Measurements from ENCODE around the gene OR2W1. TPM values are rescaled to one million over a fixed set of nuclear protein-coding genes. Genes with fewer than 3 reads are reported as not detected.

Gene OR2W1
- total RNA-seq, 1 experiment from 2014 or later = not detected

- no peak for TF ChIP-seq EZH2 (IDR thresholded peaks at IDR 0.05; ENCODE audit: borderline replicate concordance, low read depth, low read length, poor library complexity, severe bottlenecking)
- TF ChIP-seq CTCF (conservative IDR thresholded peaks at IDR 0.05; ENCODE audit: low read depth, low read length) = no peak
- BruUV-seq (replicated peaks) = no TSS peak
- DNase-seq (ENCODE audit: low spot score) = no peak
- H3K4me3 ChIP-seq (ENCODE audit: low read depth, low read length, poor library complexity, severe bottlenecking) = no peak overlapping the region
- H3K36me3 ChIP-seq (ENCODE audit: insufficient read depth, low read length, poor library complexity, severe bottlenecking) = no peaks in the 10 kb centered on the region
- CTCF ChIA-PET = no interaction called here
- POLR2A ChIA-PET (ENCODE audit: low non-redundant PET) = no interaction called here
- H3K27me3 ChIP-seq (replicated peaks; ENCODE audit: insufficient read depth, low read depth, low read length, poor library complexity) = no peaks in the 10 kb centered on the region
- H3K27ac ChIP-seq (ENCODE audit: low read depth, low read length, poor library complexity, severe bottlenecking) = no peak overlapping the region
- intact Hi-C loops (cut with micrococcal nuclease; ENCODE audit: unreplicated experiment) = no loop called here
- no peaks in the 10 kb centered on the region for H3K9me3 ChIP-seq (ENCODE audit: low read depth, low read length, poor library complexity, severe bottlenecking)
- H3K4me1 ChIP-seq (ENCODE audit: insufficient read depth, low read length, poor library complexity, severe bottlenecking) = no peaks in the 10 kb centered on the region
Measured at GRCh38 chr6:28995093-28995650, 49.8 kb downstream of the OR2W1 start.

Other genes starting within 250 kb of the OR2W1 start
- 70.5 and 81.1 TPM in 2 replicates for gene TRIM27, start 121.2 kb downstream of the OR2W1 start, total RNA-seq (2021)
- gene ZNF311, start 39.9 kb downstream of the OR2W1 start, total RNA-seq (2021) = 0.84 and 0.92 TPM in 2 replicates
- gene OR2B3, start 42.1 kb upstream of the OR2W1 start, total RNA-seq (2021) = not detected in 2 replicates
- not detected in 2 replicates for gene OR2J1, start 54.3 kb upstream of the OR2W1 start, total RNA-seq (2021)
- not detected in 2 replicates for gene OR2J3, start 62.9 kb upstream of the OR2W1 start, total RNA-seq (2021)
- gene OR2J2, start 125.7 kb upstream of the OR2W1 start, total RNA-seq (2021) = not detected in 2 replicates

Data from A673 (cell line).